ENCODE results near the gene ASPHD1. TPM values are rescaled to one million over a fixed set of nuclear protein-coding genes. Genes with fewer than 3 reads are reported as not detected.

ASPHD1 gene
- total and polyA plus RNA-seq, 2 of the 4 experiments (the other 2 are of a cell fraction) = 4.1 to 14.5 TPM

DNA sequence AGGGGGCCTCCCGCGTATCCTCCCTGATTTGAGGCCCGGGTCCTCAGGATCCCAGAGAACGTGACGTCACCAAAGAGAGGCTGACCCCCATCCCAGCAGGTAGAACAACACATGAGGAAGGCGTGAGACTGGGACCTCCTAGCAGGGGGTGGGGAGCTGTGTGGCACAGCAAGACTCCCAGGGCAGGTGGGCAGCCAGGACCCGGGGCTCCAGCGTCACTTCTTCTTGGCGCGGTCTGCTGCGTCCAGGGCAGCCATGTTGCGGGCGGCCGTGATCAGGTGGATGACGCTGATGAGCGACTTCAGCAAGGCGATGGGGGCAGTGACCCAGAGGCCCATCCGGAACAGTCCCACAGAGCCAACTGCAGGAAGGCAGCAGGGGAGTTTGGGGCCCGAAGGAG, 41.3 kb upstream of the ASPHD1 start:
- intact Hi-C loops (cut with micrococcal nuclease) = no loop called here
- H3K9me1 ChIP-seq (ENCODE audit: insufficient read depth, low read length) = peaks cover 9% of the 10 kb centered on the region
- peaks cover 4% of the 10 kb centered on the region; the same call in 1 of the 2 replicates for H3K4me1 ChIP-seq (ENCODE audit: control insufficient read depth, insufficient read depth, low read length)
- in situ Hi-C loops (cut with MboI; ENCODE audit: low sequenced_read_pairs) = no loop called here
- H3K9me3 ChIP-seq (ENCODE audit: control insufficient read depth, insufficient read depth, low read length) = no peaks in the 10 kb centered on the region
- no peak overlapping the region for H2AFZ ChIP-seq (replicated peaks; ENCODE audit: low read length, poor library complexity)
- no peak overlapping the region for H3K9ac ChIP-seq (ENCODE audit: low read depth, low read length)
- ATAC-seq (ENCODE audit: low read depth) (no peak), DNase-seq (no peak)
- H4K91ac ChIP-seq (ENCODE audit: insufficient read depth, low read depth, low read length) = no peak overlapping the region
- no peak overlapping the region for H3K4ac ChIP-seq (ENCODE audit: low read depth, low read length)
- H4K20me1 ChIP-seq (ENCODE audit: insufficient read depth, low read length) = no peaks in the 10 kb centered on the region; the same call in 1 of the 2 replicates
- H3K14ac ChIP-seq (replicated peaks; ENCODE audit: low read depth, low read length) = no peak overlapping the region
- dilution Hi-C loops (cut with HindIII; ENCODE audit: low sequenced_read_pairs, unreplicated experiment) = no loop called here
- H3K36me3 ChIP-seq (ENCODE audit: control insufficient read depth, insufficient read depth, low read length) = peaks cover 22% of the 10 kb centered on the region
- no peaks in the 10 kb centered on the region for H3K27me3 ChIP-seq (ENCODE audit: control insufficient read depth, insufficient read depth, low read length)
- ChIA-PET POLR2A (ENCODE audit: unreplicated experiment) (no interaction called here), CTCF (interaction anchor here (1.9 kb wide), 1 partner anchor 10 kb away, joined by 6 read pairs; no protein-coding TSS in a partner anchor)
- BruUV-seq (replicated peaks) = no TSS peak
- peaks cover 7 to 30% of the 10 kb centered on the region in 2 experiments; a peak in 3 of 4 replicates for H3K79me1 ChIP-seq (ENCODE audit: low read depth in 1 of 2, low read length in 2 of 2)
- H4K8ac ChIP-seq (ENCODE audit: low read depth in 2 of 2, low read length in 2 of 2) = no peak overlapping the region
- H2AK9ac ChIP-seq (replicated peaks; ENCODE audit: low read depth, low read length, poor library complexity) = no peak overlapping the region
- no peak overlapping the region for H2BK120ac ChIP-seq (ENCODE audit: low read depth, low read length)
- H3K56ac ChIP-seq (ENCODE audit: extremely low read depth, insufficient read depth, low read length) = no peak overlapping the region
- no peak overlapping the region for H3K4me2 ChIP-seq (ENCODE audit: low read depth, low read length)
- H3K18ac ChIP-seq (ENCODE audit: low read depth, low read length) = no peak overlapping the region
- H2AK5ac ChIP-seq (ENCODE audit: low read depth, low read length) = no peak overlapping the region
- H3K27ac ChIP-seq (ENCODE audit: insufficient read depth, low read length) = no peak overlapping the region
- WGBS, 2 experiments (ENCODE audit: extremely low coverage in 2 of 2, insufficient read length in 1 of 2) = 94% methylated on average over 6 of the region's 19 CpGs; no CpG with 5 or more reads in 1 of the 2 experiments
- no peak overlapping the region for H2BK15ac ChIP-seq (ENCODE audit: low read depth, low read length)
- H3K23ac ChIP-seq (ENCODE audit: low read depth, low read length) = no peak overlapping the region
- no peak overlapping the region for H2BK20ac ChIP-seq (ENCODE audit: low read depth, low read length)
- H2BK5ac ChIP-seq (ENCODE audit: low read depth, low read length, poor library complexity, severe bottlenecking) = no peak overlapping the region
- TF ChIP-seq, protein P1, sequence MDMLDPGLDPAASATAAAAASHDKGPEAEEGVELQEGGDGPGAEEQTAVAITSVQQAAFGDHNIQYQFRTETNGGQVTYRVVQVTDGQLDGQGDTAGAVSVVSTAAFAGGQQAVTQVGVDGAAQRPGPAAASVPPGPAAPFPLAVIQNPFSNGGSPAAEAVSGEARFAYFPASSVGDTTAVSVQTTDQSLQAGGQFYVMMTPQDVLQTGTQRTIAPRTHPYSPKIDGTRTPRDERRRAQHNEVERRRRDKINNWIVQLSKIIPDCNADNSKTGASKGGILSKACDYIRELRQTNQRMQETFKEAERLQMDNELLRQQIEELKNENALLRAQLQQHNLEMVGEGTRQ (IDR thresholded peaks at IDR 0.05; ENCODE audit: low read depth, low read length) = no peak
- no peak for TF ChIP-seq MAZ (IDR thresholded peaks at IDR 0.05; ENCODE audit: borderline replicate concordance, low read depth, low read length)
- TF ChIP-seq POLR2A (IDR thresholded peaks at IDR 0.05; ENCODE audit: low read depth, low read length) = no peak
- no peak for TF ChIP-seq BHLHE40 (IDR thresholded peaks at IDR 0.05; ENCODE audit: low read depth, low read length)
- TF ChIP-seq RAD21 (IDR thresholded peaks at IDR 0.05; ENCODE audit: low read length) = no peak
- no peak for TF ChIP-seq MXI1 (IDR thresholded peaks at IDR 0.05; ENCODE audit: borderline replicate concordance, low read depth, low read length)
- no peak for TF ChIP-seq RFX5 (IDR thresholded peaks at IDR 0.05; ENCODE audit: low read depth, low read length)
- no peak for TF ChIP-seq NFE2L2 (IDR thresholded peaks at IDR 0.05; ENCODE audit: low read depth, low read length)
- TF ChIP-seq FOS (IDR thresholded peaks at IDR 0.05; ENCODE audit: low read depth, low read length) = no peak
- TF ChIP-seq CEBPB (IDR thresholded peaks at IDR 0.05; ENCODE audit: low read depth, low read length) = no peak
- TF ChIP-seq, protein P2, sequence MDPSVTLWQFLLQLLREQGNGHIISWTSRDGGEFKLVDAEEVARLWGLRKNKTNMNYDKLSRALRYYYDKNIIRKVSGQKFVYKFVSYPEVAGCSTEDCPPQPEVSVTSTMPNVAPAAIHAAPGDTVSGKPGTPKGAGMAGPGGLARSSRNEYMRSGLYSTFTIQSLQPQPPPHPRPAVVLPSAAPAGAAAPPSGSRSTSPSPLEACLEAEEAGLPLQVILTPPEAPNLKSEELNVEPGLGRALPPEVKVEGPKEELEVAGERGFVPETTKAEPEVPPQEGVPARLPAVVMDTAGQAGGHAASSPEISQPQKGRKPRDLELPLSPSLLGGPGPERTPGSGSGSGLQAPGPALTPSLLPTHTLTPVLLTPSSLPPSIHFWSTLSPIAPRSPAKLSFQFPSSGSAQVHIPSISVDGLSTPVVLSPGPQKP (IDR thresholded peaks at IDR 0.05; ENCODE audit: borderline replicate concordance, low read depth, low read length) = no peak
- TF ChIP-seq SMC3 (IDR thresholded peaks at IDR 0.05; ENCODE audit: low read depth, low read length) = no peak
- no peak for TF ChIP-seq RCOR1 (IDR thresholded peaks at IDR 0.05; ENCODE audit: insufficient replicate concordance, low read length)
- TF ChIP-seq, protein P3, sequence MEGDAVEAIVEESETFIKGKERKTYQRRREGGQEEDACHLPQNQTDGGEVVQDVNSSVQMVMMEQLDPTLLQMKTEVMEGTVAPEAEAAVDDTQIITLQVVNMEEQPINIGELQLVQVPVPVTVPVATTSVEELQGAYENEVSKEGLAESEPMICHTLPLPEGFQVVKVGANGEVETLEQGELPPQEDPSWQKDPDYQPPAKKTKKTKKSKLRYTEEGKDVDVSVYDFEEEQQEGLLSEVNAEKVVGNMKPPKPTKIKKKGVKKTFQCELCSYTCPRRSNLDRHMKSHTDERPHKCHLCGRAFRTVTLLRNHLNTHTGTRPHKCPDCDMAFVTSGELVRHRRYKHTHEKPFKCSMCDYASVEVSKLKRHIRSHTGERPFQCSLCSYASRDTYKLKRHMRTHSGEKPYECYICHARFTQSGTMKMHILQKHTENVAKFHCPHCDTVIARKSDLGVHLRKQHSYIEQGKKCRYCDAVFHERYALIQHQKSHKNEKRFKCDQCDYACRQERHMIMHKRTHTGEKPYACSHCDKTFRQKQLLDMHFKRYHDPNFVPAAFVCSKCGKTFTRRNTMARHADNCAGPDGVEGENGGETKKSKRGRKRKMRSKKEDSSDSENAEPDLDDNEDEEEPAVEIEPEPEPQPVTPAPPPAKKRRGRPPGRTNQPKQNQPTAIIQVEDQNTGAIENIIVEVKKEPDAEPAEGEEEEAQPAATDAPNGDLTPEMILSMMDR (conservative IDR thresholded peaks at IDR 0.05; ENCODE audit: low read depth, low read length) = no peak
- TF ChIP-seq MAFK (IDR thresholded peaks at IDR 0.05; ENCODE audit: low read depth, low read length) = no peak
- no peak overlapping the region for H4K5ac ChIP-seq (ENCODE audit: low read depth, low read length)
- H3K4me3 ChIP-seq (ENCODE audit: insufficient read depth, low read depth, low read length) = no peak overlapping the region

All from IMR-90 (cell line).